Measurements from ENCODE around the gene ZSWIM8. TPM values are rescaled to one million over a fixed set of nuclear protein-coding genes. Genes with fewer than 3 reads are reported as not detected.
"Not testable (repeated sequence)": the region's sequence is repeated elsewhere in the genome, so short reads cannot be mapped to it uniquely, and the experiment has no call there.

Gene ZSWIM8
- total RNA-seq, 4 donors from 2014 or later = 66.4 to 123 (median 107) TPM

GRCh38 chr10:73790886-73791625, 5.7 kb downstream of the ZSWIM8 start:
- Histone ChIP-seq H3K27me3 (no peaks in the 10 kb centered on the region), H3K4me1 (peaks cover 22 to 36% (median 29%) of the 10 kb centered on the region in 4 donors), H3K4me3 (no peak overlapping the region), H3K27ac (replicated peaks in 1 of 4) (no peak overlapping the region), H3K36me3 (peaks cover 68 to 77% (median 76%) of the 10 kb centered on the region in 4 donors), H3K9me3 (no peaks in the 10 kb centered on the region)
- WGBS = 89% methylated on average over 21 of the region's 22 CpGs
- intact Hi-C loops (cut with DNase I) = no loop called here
- TF ChIP-seq EP300 (IDR thresholded peaks at IDR 0.05) (no peak), CTCF (IDR thresholded peaks at IDR 0.05) (no peak), POLR2AphosphoS5 (IDR thresholded peaks at IDR 0.05) (no peak), POLR2A (IDR thresholded peaks at IDR 0.05; ENCODE audit: low read depth) (no peak)
- DNase-seq (ENCODE audit: extremely low spot score) = no peak

- Histone ChIP-seq H3K27me3 (no peaks in the 10 kb centered on the region), H3K4me1 (peaks cover 15 to 27% (median 22%) of the 10 kb centered on the region in 4 donors), H3K27ac (replicated peaks in 1 of 4) (no peak overlapping the region), H3K4me3 (no peak overlapping the region), H3K36me3 (peaks cover 77 to 86% (median 85%) of the 10 kb centered on the region in 4 donors), H3K9me3 (no peaks in the 10 kb centered on the region)
- intact Hi-C loops (cut with DNase I) = no loop called here
- WGBS = 88% methylated on average over 24 of the region's 26 CpGs
- no peak for DNase-seq (ENCODE audit: extremely low spot score)
- TF ChIP-seq POLR2A (IDR thresholded peaks at IDR 0.05; ENCODE audit: low read depth) = no peak
- TF ChIP-seq CTCF (IDR thresholded peaks at IDR 0.05) = no peak
- TF ChIP-seq EP300 (IDR thresholded peaks at IDR 0.05) = no peak
- no peak for TF ChIP-seq POLR2AphosphoS5 (IDR thresholded peaks at IDR 0.05)
Observed at GRCh38 chr10:73791871-73792400, 6.5 kb downstream of the ZSWIM8 start.

GRCh38 chr10:73793456-73793855, 8.1 kb downstream of the ZSWIM8 start:
- Histone ChIP-seq H3K36me3 (peaks cover 91 to 100% (median 100%) of the 10 kb centered on the region in 4 donors), H3K4me3 (no peak overlapping the region), H3K27ac (replicated peaks in 1 of 4) (no peak overlapping the region), H3K9me3 (no peaks in the 10 kb centered on the region), H3K27me3 (no peaks in the 10 kb centered on the region), H3K4me1 (peaks cover 3 to 12% (median 7%) of the 10 kb centered on the region in 4 donors)
- intact Hi-C loops (cut with DNase I) = no loop called here
- TF ChIP-seq EP300 (IDR thresholded peaks at IDR 0.05) (no peak), POLR2A (IDR thresholded peaks at IDR 0.05; ENCODE audit: low read depth) (no peak), CTCF (IDR thresholded peaks at IDR 0.05) (no peak), POLR2AphosphoS5 (IDR thresholded peaks at IDR 0.05) (no peak)
- no peak for DNase-seq (ENCODE audit: extremely low spot score)
- WGBS = 82% methylated on average over 4 of the region's 5 CpGs

GRCh38 chr10:73795491-73795890, 10.1 kb downstream of the ZSWIM8 start:
- H3K27ac ChIP-seq (replicated peaks in 1 of 4); H3K9me3 ChIP-seq; H3K4me1 ChIP-seq; DNase-seq (ENCODE audit: extremely low spot score); H3K27me3 ChIP-seq; H3K4me3 ChIP-seq; intact Hi-C loops (cut with DNase I): not testable (repeated sequence)
- peaks cover 90 to 100% (median 100%) of the 10 kb centered on the region in 4 donors for H3K36me3 ChIP-seq
- WGBS = 89% methylated on average over 10 of the region's 10 CpGs

GRCh38 chr10:73796035-73796434, 10.6 kb downstream of the ZSWIM8 start:
- 95% methylated on average over 8 of the region's 8 CpGs for WGBS
- H3K9me3 ChIP-seq; H3K27ac ChIP-seq (replicated peaks in 1 of 4); H3K4me3 ChIP-seq; H3K27me3 ChIP-seq; intact Hi-C loops (cut with DNase I); H3K4me1 ChIP-seq; DNase-seq (ENCODE audit: extremely low spot score): not testable (repeated sequence)
- H3K36me3 ChIP-seq = peaks cover 89 to 100% (median 100%) of the 10 kb centered on the region in 4 donors

All from esophagus muscularis mucosa (tissue), 4 donors.